HT1080 (cell line): ENCODE results near the gene HLX. TPM values are rescaled to one million over a fixed set of nuclear protein-coding genes. Genes with fewer than 3 reads are reported as not detected.

Source experiments
- DNase-seq: peaks from one replicate; pipeline ENCODE4 v3.0.0-alpha.2; 2015; ENCODE audit warnings: low read depth
- total RNA-seq: library from RNA; depleted of rRNA; stranded (reverse); fragments of >200 nt; shearing (Covaris generic); gene quantifications from 2 replicates; pipeline ENCODE4 v1.2.3, GENCODE V29; 2014

HLX gene
- total RNA-seq, 1 experiment from 2014 or later: 2.9 TPM

DNA sequence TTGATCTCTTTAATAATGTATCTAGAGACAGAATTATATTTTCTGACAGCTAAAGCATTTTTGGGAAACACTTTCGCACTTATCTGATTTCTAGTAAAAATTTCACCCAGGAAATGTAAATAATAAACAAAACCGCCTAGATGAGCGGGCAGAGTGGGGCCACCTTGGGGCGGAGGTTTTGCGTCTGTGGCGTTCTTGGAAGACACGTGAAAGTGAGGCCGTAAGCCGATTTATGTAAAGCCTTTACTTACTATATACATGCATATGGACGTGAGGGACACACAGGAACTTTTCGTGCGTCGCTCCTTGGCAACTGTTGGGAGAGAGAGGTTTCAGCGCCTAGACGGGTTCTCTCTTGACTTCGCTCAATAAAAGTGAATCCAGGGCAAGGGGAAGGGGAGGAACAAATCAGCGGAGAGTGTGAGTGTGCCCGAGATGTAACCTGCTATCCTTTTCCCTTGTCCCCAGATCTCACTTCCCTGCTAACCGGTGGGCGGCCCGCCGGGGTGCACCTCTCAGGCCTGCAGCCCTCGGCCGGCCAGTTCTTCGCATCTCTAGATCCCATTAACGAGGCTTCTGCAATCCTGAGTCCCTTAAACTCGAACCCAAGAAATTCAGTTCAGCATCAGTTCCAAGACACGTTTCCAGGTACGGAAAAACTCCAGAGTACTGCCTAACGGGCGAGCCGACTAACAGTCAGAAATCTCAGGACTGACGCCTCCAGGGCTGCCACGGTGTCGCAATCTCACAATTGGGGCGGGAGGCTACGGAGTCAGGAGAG lies 1.7 kb downstream of the HLX start:
- no peak for DNase-seq

DNA sequence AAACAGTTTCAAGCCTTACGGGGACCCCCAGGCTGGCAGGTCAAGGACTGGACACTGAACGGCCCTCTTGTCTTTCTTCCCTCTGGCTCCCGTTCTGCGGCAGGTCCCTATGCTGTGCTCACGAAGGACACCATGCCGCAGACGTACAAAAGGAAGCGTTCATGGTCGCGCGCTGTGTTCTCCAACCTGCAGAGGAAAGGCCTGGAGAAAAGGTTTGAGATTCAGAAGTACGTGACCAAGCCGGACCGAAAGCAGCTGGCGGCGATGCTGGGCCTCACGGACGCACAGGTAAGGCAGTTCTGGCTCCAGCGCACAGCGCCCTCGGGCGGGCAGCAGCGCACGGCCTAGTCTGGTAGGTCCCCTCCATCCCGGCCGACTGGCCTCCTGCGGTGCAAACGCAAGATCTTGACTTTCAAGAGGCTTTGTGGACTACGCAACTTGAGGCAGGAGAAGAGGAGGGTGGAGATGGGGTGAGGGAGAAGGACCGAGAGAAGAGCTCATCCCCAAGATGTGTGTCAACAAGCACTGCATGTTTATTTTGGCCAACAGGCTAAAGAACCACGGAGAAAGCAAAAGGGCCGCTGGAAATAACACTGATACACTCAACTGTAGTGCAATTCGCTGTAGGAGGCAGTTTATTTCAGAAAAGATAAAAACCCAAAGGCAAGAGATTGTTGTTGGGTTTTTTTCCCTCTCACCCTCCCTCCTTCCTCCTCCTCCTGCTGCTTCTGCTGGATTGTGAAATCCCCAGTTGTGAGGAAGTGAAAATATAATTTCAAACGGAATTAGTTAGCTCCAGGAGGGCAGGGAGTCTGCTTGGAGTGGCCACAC lies 3.0 kb downstream of the HLX start:
- no peak for DNase-seq

DNA sequence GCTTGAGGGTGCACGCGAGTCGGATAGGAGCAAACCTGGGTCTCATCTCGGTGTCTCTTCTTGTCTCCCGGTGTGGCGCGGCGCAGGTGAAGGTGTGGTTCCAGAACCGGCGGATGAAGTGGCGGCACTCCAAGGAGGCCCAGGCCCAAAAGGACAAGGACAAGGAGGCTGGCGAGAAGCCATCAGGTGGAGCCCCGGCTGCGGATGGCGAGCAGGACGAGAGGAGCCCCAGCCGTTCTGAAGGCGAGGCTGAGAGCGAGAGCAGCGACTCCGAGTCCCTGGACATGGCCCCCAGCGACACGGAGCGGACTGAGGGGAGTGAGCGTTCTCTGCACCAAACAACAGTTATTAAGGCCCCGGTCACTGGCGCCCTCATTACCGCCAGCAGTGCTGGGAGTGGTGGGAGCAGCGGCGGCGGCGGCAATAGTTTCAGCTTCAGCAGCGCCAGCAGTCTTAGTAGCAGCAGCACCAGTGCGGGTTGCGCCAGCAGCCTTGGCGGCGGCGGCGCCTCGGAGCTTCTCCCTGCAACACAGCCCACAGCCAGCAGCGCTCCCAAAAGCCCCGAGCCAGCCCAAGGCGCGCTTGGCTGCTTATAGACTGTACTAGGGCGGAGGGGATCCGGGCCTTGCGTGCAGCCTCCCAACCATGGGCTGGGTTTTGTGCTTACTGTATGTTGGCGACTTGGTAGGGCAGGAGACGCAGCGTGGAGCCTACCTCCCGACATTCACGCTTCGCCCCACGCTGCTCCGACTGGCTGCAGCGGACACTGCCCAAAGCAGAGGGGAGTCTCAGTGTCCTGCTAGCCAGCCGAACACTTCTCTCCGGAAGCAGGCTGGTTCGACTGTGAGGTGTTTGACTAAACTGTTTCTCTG lies 5.1 kb downstream of the HLX start:
- no peak for DNase-seq

DNA sequence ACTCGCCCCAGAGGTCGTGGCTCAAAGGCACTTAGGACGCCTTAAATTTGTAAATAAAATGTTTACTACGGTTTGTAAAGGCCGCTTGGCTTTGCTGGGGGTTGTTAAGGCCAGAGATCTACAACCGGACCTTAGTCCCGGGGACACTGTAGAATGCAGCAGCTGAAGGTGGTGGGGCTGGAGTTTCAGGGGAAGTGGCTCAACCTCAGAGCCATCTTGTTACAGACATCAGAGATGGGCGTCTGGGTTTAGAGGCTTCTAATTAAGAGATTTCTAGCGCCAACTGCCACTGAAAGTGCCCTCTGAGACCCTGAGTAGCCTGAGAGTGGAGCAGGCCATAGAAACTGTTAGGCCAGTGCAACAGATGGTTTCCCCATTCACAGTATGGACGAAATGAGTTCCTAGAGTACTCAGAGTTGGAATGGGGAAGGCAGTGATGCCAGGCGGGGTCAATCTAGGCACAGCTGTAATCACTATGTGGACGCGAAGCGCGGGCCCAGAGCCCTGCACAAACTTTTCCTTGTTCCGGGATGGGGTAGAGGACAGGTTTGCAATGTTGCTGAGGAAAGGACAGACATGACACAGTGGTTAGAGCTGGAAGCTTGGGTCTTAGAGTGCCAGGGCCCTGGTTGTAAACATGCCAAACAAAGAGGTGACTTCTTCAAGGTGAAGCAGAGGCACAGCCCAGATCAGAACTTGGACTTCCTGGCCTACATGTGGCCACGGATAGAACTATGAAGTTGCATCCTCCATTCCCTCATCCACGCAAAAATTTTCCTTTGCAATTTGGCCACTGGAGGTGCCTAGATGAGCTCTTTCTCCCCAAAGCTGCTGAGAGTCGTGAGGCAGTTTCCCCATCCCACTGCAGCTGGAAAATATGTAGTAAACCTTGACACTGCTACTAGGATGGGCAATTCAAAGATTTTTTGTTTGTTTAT lies 6.0 kb downstream of the HLX start:
- no peak for DNase-seq

DNA sequence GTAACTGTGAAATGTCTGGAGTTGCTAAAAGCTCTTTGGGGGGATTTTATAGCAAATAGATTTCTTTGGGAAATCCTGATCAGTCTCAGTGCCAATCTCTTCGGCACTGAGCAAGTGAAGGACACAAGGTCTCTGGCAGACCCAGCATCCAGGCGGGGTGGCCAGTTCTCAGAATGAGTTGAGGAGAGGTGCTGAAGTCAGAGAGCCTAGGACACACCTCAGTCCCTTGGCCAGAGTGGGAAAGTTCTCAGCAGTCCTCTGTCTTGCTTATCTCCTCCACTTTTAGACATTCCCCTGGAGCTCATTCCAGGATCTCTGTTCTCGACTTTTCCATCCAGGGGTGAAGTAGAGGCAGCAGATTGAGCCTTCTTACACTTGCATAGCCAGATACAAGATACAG lies 6.7 kb downstream of the HLX start:
- DNase-seq: no peak

DNA sequence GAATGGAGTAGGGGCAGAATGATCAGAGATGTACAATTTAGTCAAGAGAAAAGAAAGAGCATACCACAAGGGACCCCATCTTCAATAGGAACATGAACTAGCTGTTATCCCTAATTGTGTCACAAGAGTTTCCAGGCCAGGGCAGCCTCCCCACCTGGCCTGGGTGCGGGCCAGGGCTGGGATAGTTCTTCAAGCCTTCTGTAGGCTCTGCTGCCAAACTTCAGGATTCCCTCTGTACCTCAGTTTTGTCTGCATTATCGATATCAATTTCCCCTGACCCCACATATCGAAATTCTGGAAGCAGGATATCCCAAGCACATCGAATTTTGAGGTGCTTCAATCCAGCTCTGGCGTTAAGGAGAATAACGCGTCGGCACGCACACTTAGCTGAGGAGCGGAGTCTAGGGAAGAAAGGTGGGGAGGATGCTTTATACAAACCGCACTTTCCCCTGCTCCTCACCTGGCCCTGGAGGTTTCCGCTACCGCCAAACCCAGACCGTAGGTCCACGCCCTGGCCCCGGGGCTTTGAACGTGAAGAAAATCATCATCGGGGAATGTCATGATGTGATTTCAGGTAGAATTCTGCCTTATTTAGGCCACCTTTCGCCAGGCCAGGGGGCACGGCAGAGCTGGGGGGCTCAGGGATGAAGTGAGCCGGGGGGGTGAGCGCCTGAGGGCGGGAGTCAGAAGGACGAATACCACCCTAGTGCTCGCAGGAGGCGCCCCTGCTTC lies 7.4 kb downstream of the HLX start:
- no peak for DNase-seq

DNA sequence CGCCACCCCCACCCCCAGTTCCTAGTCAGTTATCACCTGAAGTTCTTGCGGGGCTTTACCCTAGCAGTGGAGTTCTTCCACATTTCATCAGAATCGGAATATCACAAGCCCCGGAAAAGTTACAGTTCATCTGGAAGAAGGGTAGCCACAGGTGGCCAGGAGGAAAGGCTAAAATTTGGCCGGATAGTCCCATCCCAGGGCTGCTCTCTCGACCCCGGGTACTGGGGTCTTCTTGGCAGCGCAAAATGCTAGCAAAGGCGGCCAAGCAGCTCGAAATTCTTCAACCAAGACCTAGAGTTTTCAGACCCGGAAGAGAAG lies 7.9 kb downstream of the HLX start:
- DNase-seq: no peak

DNA sequence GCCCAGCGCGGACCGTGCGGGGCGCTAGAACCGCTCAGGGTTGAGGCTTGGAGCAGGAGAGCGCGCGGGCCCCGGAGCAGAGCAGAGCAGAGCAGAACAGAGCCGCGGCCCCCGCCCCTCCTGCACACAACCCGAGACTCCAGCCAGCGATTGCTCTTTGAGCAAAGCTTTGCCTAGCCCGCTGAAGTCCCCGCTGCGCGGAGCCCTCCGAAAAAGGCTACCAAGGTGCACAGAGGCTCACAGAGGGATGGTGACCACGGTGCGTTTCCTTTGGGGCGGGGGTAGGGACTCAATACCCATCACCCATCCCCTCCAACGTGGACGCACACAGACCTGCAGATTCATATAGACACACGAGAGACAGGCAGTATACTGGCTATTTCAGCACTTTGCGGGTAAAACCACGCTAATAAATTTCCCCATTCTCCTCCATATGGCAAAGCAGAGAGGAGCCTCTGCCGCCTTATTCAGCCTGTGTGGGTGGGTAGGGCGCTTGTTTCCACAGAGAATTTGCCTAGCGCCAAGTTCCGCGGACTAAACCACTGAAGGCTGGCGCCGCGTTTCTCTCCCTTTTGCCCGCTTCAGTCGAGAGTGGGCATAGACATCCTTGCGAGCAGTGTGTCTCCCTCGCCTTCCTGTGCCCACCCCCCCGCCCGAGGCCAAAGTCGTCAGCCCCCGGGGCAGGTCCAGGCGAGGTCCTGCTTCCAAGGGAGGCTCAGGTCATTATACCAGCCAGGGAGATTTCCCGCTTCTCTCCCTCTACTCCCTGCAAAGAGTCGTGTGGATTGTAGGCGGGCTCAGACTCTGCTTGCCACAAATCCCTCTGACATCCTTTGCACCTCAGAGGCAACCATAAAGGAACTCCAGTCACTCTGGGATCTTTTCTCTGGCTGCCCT lies 8.5 kb downstream of the HLX start:
- DNase-seq: no peak

DNA sequence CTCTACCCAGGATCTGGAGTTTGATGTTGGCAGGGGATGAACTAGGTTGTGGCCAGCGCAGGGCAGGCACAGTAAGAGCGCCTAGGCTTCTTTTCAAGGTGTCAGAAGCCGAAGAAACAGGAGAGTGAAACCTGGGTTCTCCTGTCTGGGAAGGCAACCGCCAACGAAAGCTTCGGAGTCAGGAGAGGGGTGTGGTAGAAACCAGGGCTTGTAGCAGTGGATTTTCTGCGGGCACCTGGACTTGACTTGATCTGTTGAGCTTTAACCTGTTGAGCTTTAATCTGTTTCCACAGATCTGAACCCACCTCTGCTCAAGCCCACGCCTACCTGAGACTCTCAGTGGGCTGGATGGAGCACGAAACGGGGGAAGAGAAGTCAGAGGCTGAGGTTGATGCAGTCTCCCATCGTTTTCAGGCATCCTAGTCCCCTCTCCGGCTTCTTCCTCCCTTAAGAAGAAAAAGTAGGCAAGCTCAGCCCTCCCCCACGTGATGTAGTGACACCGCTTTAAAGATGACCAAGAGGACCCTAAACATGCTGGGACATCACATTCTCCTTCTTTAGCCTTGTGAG lies 9.3 kb downstream of the HLX start:
- no peak for DNase-seq

DNA sequence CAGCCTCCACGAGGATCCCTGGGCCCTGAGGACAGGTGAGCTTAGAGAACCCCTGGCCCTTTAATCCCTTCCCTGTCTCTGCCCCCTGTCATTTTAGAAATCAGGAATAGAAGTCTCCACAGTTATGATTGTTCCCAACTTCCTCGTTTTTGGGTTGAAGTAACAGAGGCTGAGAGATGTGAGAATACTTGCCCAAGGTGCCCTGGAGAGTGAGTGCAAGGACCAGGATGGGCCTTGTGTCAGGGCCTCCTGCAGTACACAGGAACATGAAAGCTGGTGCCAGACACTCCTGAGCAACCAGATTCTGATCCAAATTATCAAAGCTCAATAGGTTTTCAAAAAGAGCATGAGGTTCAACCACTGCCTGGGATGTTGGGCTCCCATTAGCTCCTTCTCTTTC lies 10.1 kb downstream of the HLX start:
- DNase-seq: no peak

DNA sequence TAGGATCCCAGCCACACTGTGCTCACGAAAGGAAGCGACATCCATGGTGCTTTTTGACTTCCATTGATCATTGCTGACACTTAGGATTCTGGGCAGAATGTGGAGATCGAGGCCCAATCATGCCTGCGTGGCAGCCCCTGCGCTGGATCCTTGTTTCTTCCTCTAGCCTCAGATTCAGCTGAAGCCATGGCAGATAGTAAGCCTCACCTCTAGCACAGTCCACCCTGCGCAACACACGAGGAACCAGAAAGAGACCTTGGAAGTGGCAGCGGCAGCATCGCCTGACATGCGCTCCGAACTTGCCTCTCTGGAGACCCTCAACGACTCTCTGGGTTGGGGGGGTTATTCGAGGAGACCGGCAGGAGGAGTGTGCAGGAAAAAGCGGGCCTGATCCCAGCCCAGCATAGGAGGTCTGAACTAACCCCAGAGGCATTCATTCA lies 10.6 kb downstream of the HLX start:
- no peak for DNase-seq

DNA sequence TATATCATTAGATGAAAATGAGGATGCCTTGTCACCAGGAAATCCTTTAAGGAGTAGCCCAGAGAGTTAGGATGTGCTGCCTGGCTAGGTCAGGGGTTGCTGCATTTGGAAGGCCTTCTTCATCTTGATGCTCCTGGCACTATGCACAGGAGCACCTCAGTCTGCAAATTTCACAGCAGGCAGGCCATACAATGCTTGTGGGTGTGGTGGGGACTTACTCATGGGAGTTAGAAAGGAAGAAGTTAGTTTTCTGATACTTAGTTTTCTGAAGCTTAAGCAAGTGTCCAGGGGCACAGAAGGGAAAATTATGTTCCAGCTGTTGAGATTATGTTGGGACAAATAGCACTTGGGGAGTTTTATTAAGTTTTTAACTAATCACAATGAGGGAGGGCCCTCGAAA lies 11.4 kb downstream of the HLX start:
- DNase-seq: no peak

DNA sequence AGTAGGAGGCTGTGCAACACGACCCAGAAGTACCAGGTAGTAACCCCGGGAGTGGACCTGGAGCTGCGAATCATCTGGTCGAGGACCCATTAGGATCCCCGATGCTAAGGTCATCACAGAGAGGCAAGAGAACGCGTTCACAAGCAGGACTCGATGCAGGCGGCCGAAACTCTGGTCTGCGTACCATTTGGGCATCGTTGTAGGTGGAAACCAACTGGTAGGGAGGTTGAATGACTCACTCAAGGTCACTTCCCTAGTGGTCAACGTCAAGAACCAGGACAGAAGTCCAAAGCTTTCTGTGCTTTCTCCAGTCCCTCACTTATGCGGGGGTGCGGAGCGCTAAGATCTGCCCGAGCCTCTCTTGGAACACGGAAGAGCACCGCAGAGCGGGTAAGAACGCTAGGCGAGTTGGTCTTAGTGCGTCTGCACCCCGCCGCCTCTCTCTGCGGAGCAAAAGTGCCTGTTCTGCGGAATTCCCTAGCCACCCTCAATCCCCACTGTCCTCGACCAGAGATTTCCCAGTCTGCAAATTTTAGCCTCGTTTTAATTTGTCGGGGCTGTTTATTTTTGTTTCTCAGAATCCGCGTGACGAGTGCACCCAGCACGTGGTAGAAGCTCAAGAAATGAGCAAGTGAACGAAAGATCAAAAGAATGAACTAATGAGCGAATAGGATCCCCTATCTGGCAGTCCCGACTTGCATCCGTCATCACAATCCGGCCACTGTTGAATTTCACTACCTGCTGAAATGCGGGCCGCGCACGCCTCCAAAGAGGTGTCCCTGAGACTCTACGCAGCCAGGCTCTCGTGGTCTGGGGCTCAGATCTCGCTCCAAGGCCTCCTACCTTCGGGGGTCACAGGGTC lies 12.2 kb downstream of the HLX start:
- DNase-seq: no peak

DNA sequence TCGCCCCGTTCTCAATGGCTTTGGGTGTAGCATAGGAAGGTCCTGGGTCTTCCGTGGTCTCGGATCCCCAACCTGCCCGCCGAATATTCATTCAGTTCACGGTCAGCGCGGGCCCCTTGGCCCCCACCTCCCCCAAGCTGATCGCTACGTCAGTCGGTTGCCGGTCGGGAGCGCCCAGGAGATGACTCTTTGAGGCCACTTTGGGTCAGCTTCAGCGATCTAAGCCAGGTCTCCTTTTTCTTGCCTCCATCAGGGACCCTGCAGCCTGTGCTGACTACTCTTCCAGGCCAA lies 12.8 kb downstream of the HLX start:
- DNase-seq: no peak

DNA sequence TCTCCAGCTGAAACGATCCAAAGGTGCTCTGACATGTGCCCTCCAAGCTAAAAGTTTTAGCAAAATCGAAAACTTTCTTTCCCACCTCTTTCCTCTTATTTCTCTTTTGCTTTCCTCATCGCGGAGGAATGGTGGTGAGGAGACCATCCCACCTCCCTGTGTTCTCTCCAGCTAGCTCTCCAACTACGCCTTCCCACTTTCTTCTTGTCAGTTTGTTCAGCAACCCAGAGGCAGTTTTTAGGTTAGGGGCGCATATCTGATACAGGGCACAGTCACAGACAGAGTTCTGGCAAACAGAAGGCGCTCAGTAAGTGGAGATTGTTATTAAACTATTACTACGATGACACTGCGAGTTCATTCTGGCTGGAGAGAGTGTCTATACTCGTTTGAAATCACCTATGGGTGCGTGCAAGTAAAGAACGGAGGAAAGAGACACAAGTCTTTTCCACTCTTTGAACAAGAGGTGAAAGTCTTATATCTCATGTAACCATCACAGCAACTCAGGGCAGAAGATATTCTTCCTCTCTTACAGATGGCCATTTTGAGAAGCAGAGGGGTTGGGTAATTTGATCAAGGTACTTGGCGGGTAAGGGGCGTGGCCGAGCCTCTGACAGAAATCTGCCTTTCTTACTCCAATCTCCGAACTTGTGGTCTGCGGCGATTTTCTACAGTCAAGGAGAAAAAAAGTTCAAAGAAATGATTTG lies 13.9 kb downstream of the HLX start:
- no peak for DNase-seq

DNA sequence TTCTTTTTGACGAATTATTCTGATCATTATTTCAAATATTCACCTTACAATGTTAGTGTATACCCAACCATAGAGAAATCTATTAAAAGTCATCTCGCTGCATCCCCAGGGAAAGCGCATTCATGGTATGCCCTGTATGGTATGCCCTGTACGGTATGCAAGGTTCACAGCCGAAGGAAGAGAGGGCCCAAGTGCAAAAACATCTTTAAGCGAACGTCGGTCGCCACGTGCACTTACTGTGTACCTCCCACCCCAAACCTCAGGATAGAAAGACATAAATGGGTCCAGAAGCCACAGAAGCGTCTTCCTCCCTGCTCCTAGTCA lies 14.4 kb downstream of the HLX start:
- DNase-seq: no peak
